Vagina (tissue), 2 donors: ENCODE data around the gene SCLT1. TPM values are rescaled to one million over a fixed set of nuclear protein-coding genes. Genes with fewer than 3 reads are reported as not detected.
"Not testable (repeated sequence)": the region's sequence is repeated elsewhere in the genome, so short reads cannot be mapped to it uniquely, and the experiment has no call there.

Experiments used
- DNase-seq, 2 donors: peaks; one replicate each; pipeline ENCODE4 v3.0.0-alpha.2; 2017; ENCODE audit errors: extremely low spot score in 2 of 2
- H3K27ac ChIP-seq: fragments of 200-600 bp; sonication (generic); one replicate; pipeline ENCODE4 v1.5.1; 2019
- H3K27me3 ChIP-seq: fragments of 200-600 bp; sonication (generic); one replicate; pipeline ENCODE4 v1.5.1; 2019
- H3K36me3 ChIP-seq, 2 donors: fragments of 200-600 bp; sonication (generic); one replicate each; pipeline ENCODE4 v1.5.1; 2017 to 2019
- H3K4me1 ChIP-seq: fragments of 200-600 bp; sonication (generic); one replicate; pipeline ENCODE4 v1.5.1; 2019
- H3K4me3 ChIP-seq, 2 donors: fragments of 200-600 bp; sonication (generic); 1 replicate in 1 of 2; 2 replicates in 1 of 2; pipeline ENCODE4 v1.5.1; 2016 to 2019
- H3K9me3 ChIP-seq: fragments of 200-600 bp; sonication (generic); one replicate; pipeline ENCODE4 v1.5.1; 2019
- POLR2A ChIP-seq, 2 donors: fragments of 450-650 bp; IDR thresholded peaks; one replicate each; pipeline ENCODE4 v1.6.1; 2017; ENCODE audit warnings: antibody characterized with exemption in 2 of 2, mild to moderate bottlenecking in 2 of 2, moderate library complexity in 2 of 2
- POLR2AphosphoS5 ChIP-seq, 2 donors: sonication (generic); formaldehyde crosslinking; IDR thresholded peaks; one replicate each; pipeline ENCODE4 v1.9.0; 2017; ENCODE audit warnings: antibody characterized with exemption in 2 of 2, mild to moderate bottlenecking in 2 of 2, low read depth in 1 of 2; ENCODE audit not compliant: insufficient read depth in 1 of 2
- intact Hi-C: fragments of 100-400 bp; cut with DNase I; formaldehyde crosslinking; loops from one replicate; pipeline ENCODE4 v1.15.1; 2023
- total RNA-seq: library from RNA; depleted of rRNA; stranded (reverse); fragments of >200 nt; gene quantifications from one replicate; pipeline ENCODE4 v1.2.3, GENCODE V29; 2016
- TF ChIP-seq, protein P1 (sequence below), 3 experiments: fragments of 450-650 bp in 2 of 3; fragments of 200-600 bp in 1 of 3; sonication (generic) in 1 of 3; IDR thresholded peaks; one replicate each; pipeline ENCODE4 v1.5.1; 2017 to 2019; ENCODE audit warnings: antibody characterized with exemption in 3 of 3, mild to moderate bottlenecking in 2 of 3, moderate library complexity in 2 of 3

The SCLT1 gene
- total RNA-seq, 1 donor from 2014 or later, result 18.9 TPM

DNA sequence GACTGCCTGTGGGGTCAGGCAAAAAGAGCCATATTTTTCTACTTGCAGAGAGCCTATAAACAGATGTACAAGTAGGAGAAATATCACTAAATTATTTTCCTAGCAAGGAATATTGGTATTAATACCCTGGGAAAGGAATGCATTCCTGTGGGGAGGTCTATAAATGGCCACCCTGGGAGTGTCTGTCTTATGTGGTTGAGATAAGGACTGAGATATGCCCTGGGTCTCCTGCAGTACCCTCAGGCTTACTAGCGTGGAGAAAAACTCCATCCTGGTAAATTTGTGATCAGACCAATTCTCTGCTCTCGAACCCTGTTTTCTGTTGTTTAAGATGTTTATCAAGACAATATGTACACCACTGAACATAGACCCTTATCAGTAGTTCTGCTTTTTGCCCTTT, 38.0 kb upstream of the SCLT1 start:
- Histone ChIP-seq H3K27me3 (no peaks in the 10 kb centered on the region), H3K4me1 (no peaks in the 10 kb centered on the region), H3K9me3 (no peaks in the 10 kb centered on the region), H3K4me3 (no peak overlapping the region), H3K36me3 (no peaks in the 10 kb centered on the region), H3K27ac (no peak overlapping the region)
- DNase-seq, result no peak
- TF ChIP-seq POLR2A (IDR thresholded peaks at IDR 0.05) (no peak), POLR2AphosphoS5 (IDR thresholded peaks at IDR 0.05; ENCODE audit: insufficient read depth in 1 of 2, low read depth in 1 of 2) (no peak)
- TF ChIP-seq, protein P1, sequence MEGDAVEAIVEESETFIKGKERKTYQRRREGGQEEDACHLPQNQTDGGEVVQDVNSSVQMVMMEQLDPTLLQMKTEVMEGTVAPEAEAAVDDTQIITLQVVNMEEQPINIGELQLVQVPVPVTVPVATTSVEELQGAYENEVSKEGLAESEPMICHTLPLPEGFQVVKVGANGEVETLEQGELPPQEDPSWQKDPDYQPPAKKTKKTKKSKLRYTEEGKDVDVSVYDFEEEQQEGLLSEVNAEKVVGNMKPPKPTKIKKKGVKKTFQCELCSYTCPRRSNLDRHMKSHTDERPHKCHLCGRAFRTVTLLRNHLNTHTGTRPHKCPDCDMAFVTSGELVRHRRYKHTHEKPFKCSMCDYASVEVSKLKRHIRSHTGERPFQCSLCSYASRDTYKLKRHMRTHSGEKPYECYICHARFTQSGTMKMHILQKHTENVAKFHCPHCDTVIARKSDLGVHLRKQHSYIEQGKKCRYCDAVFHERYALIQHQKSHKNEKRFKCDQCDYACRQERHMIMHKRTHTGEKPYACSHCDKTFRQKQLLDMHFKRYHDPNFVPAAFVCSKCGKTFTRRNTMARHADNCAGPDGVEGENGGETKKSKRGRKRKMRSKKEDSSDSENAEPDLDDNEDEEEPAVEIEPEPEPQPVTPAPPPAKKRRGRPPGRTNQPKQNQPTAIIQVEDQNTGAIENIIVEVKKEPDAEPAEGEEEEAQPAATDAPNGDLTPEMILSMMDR (IDR thresholded peaks at IDR 0.05), result no peak
- intact Hi-C loops, result no loop called here

DNA sequence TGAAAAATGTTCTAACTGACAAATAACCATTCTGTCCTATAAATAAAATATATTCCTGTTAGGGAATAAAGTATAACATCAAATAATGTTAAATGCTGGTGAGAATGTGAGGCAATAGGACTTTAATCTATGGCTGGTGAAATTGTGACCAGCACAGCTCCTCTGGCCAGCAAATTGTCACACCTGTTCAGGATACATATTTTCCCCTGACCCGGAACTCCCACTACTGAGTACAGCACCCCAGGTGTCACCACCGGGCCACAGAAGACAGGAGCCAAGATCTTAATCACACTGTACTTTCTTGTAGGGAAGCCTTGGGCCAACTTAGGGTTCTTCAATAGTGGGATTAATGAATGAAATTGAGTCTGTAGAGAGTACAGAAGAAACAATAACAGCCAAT, 35.8 kb upstream of the SCLT1 start:
- no peak overlapping the region for H3K4me3 ChIP-seq
- H3K36me3 ChIP-seq, result no peaks in the 10 kb centered on the region
- no peaks in the 10 kb centered on the region for H3K4me1 ChIP-seq
- no peak for TF ChIP-seq POLR2AphosphoS5 (IDR thresholded peaks at IDR 0.05; ENCODE audit: insufficient read depth in 1 of 2, low read depth in 1 of 2)
- TF ChIP-seq, protein P1 (IDR thresholded peaks at IDR 0.05), result no peak
- DNase-seq, result no peak
- intact Hi-C loops, result no loop called here
- no peaks in the 10 kb centered on the region for H3K9me3 ChIP-seq
- H3K27ac ChIP-seq, result no peak overlapping the region
- H3K27me3 ChIP-seq, result no peaks in the 10 kb centered on the region

DNA sequence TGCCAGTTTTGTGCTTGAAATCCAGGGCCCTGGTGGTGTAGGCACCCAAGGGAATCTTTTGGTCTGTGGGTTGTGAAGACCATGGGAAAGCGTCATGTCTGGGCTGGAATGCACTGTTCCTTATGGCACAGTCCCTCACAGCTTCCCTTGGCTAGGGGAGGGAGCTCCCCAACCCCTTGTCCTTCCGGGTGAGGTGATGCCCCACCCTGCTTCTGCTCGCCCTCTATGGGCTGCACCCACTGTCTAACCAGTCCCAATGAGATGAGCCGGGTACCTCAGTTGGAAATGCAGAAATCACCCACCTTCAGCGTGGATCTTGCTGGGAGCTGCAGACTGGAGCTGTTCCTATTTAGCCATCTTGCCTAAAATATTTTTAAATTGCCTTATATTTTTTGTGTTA, 33.3 kb upstream of the SCLT1 start:
- H3K4me3 ChIP-seq, intact Hi-C loops, H3K27me3 ChIP-seq, H3K9me3 ChIP-seq, H3K27ac ChIP-seq, H3K36me3 ChIP-seq, H3K4me1 ChIP-seq, DNase-seq: not testable (repeated sequence)

DNA sequence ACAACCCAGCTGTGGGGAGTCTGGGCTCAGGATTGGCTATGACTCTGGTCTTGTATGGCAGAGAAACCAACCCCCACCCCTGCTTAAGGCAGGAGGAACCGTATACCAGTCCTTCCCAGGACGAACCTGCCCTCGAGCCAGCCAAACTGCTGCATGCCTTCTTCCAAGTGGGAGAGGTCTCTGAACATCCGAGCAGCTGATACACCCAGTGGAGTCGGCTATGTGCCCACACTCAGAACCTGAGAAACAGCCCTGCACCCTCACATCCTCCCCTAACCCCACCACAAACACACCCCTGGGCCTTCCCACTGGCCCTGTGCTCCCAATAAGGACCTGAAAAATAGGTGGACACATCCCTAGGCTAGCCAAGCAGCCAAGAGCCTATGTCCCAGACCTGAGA, 24.4 kb upstream of the SCLT1 start:
- TF ChIP-seq, protein P1 (IDR thresholded peaks at IDR 0.05), result no peak
- TF ChIP-seq POLR2A (IDR thresholded peaks at IDR 0.05) (no peak), POLR2AphosphoS5 (IDR thresholded peaks at IDR 0.05; ENCODE audit: insufficient read depth in 1 of 2, low read depth in 1 of 2) (no peak)
- no peaks in the 10 kb centered on the region for H3K9me3 ChIP-seq
- no peak for DNase-seq
- no peak overlapping the region for H3K4me3 ChIP-seq
- no peaks in the 10 kb centered on the region for H3K27me3 ChIP-seq
- H3K4me1 ChIP-seq, result no peaks in the 10 kb centered on the region
- intact Hi-C loops, result no loop called here
- no peak overlapping the region for H3K27ac ChIP-seq
- H3K36me3 ChIP-seq, result no peaks in the 10 kb centered on the region

DNA sequence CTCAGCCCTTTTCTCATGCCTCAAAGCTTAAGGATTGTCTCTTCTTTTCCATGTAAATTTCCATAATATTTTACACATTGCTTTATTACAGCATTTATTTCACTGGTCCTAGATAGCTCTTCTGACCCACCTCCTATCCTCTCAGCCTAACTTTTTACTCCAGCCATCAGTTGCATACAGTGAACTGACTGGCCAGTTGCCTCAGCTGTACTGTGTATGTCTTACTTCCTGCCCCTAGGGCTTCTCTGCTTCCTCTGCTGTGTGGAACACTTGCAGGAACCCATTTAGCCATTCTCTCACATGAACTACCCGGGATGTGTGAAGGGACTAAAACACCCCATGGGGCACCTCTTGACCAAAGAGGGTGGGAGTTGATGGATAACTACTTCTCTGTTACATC, 20.6 kb upstream of the SCLT1 start:
- TF ChIP-seq POLR2A (IDR thresholded peaks at IDR 0.05) (no peak), POLR2AphosphoS5 (IDR thresholded peaks at IDR 0.05; ENCODE audit: insufficient read depth in 1 of 2, low read depth in 1 of 2) (no peak)
- intact Hi-C loops, result no loop called here
- no peaks in the 10 kb centered on the region for H3K4me1 ChIP-seq
- H3K27ac ChIP-seq, result no peak overlapping the region
- no peaks in the 10 kb centered on the region for H3K36me3 ChIP-seq
- no peak for DNase-seq
- H3K27me3 ChIP-seq, result no peaks in the 10 kb centered on the region
- H3K4me3 ChIP-seq, result no peak overlapping the region
- no peaks in the 10 kb centered on the region for H3K9me3 ChIP-seq

DNA sequence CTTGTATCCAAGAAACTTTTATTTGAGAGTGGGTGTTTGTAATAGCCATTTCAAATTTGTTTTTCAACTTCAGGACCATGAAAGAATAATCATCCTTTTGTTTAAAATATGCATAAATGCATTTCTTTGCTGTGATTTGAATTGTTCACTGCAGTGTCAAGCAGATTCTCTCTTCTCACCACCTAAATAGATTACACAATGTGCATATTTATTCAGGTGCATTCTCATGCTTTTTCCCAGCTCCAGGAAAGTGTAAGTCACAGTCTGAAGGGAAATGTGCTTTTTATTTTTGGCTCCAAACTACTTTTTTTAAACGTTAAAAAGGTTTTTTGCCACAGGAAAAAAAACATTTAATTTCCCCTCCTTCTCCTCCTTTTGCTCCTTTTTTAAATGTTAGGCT, 20.1 kb upstream of the SCLT1 start:
- H3K27ac ChIP-seq, result no peak overlapping the region
- intact Hi-C loops, result no loop called here
- no peaks in the 10 kb centered on the region for H3K4me1 ChIP-seq
- H3K9me3 ChIP-seq, result no peaks in the 10 kb centered on the region
- no peaks in the 10 kb centered on the region for H3K27me3 ChIP-seq
- H3K4me3 ChIP-seq, result no peak overlapping the region
- DNase-seq, result no peak
- no peaks in the 10 kb centered on the region for H3K36me3 ChIP-seq
- TF ChIP-seq, protein P1 (IDR thresholded peaks at IDR 0.05), result no peak
- no peak for TF ChIP-seq POLR2A (IDR thresholded peaks at IDR 0.05)
- TF ChIP-seq POLR2AphosphoS5 (IDR thresholded peaks at IDR 0.05; ENCODE audit: insufficient read depth in 1 of 2, low read depth in 1 of 2), result no peak
